Upper lobe of right lung (tissue), 1 donor: ENCODE data around the gene KRTAP3-2. TPM values are rescaled to one million over a fixed set of nuclear protein-coding genes. Genes with fewer than 3 reads are reported as not detected.

Experiments used
- ATAC-seq: fragments of 200-7000 bp; cut with Tn5 transposase; one replicate; pipeline ENCODE4 v1.9.1; 2020; ENCODE audit warnings: mild to moderate bottlenecking, moderate library complexity
- DNase-seq: peaks from one replicate; pipeline ENCODE4 v3.0.0-alpha.2; 2020
- H3K27ac ChIP-seq: fragments of 200-600 bp; one replicate; pipeline ENCODE4 v1.8.0; 2022
- H3K27me3 ChIP-seq: fragments of 200-600 bp; one replicate; pipeline ENCODE4 v1.8.0; 2022; ENCODE audit warnings: mild to moderate bottlenecking
- H3K36me3 ChIP-seq: fragments of 200-600 bp; one replicate; pipeline ENCODE4 v1.8.0; 2022
- H3K4me1 ChIP-seq: fragments of 200-600 bp; one replicate; pipeline ENCODE4 v1.8.0; 2022
- H3K4me3 ChIP-seq: fragments of 200-600 bp; one replicate; pipeline ENCODE4 v1.8.0; 2022; ENCODE audit warnings: mild to moderate bottlenecking
- H3K9me3 ChIP-seq: fragments of 200-600 bp; one replicate; pipeline ENCODE4 v1.8.0; 2022
- CTCF ChIP-seq: fragments of 200-600 bp; IDR thresholded peaks from one replicate; pipeline ENCODE4 v1.8.0; 2022; ENCODE audit warnings: antibody characterized with exemption
- intact Hi-C: fragments of 100-400 bp; cut with DNase I; formaldehyde crosslinking; loops from one replicate; pipeline ENCODE4 v1.11.0; 2022
- total RNA-seq: library from RNA; stranded (reverse); fragmentation: NEBNext Ultra II Directional; extraction: Animal tissue kit (Norgen Biotek cat#: 25700); gene quantifications from one replicate; pipeline ENCODE4 v1.2.1, GENCODE V29; 2021
- donor health status: DM: no; HTN: yes; CAD: no; lungs with severe emphysema.

KRTAP3-2 gene
- total RNA-seq, 1 donor from 2014 or later, result not detected

- H3K4me3 ChIP-seq, result no peak overlapping the region
- no peaks in the 10 kb centered on the region for H3K36me3 ChIP-seq
- intact Hi-C loops, result no loop called here
- DNase-seq (no peak), ATAC-seq (no peak)
- no peaks in the 10 kb centered on the region for H3K9me3 ChIP-seq
- H3K27me3 ChIP-seq, result no peaks in the 10 kb centered on the region
- H3K27ac ChIP-seq, result no peak overlapping the region
- no peak for TF ChIP-seq CTCF
- H3K4me1 ChIP-seq, result no peaks in the 10 kb centered on the region
Observed at GRCh38 chr17:41004397-41004796, 4.7 kb upstream of the KRTAP3-2 start.

- no peak for TF ChIP-seq CTCF
- ATAC-seq (no peak), DNase-seq (no peak)
- H3K36me3 ChIP-seq, result no peaks in the 10 kb centered on the region
- no peaks in the 10 kb centered on the region for H3K9me3 ChIP-seq
- H3K27ac ChIP-seq, result no peak overlapping the region
- H3K4me1 ChIP-seq, result no peaks in the 10 kb centered on the region
- H3K27me3 ChIP-seq, result no peaks in the 10 kb centered on the region
- H3K4me3 ChIP-seq, result no peak overlapping the region
- intact Hi-C loops, result no loop called here
Observed at GRCh38 chr17:41003926-41004325, 4.2 kb upstream of the KRTAP3-2 start.

GRCh38 chr17:41002814-41003213 lies 3.1 kb upstream of the KRTAP3-2 start:
- no peaks in the 10 kb centered on the region for H3K4me1 ChIP-seq
- intact Hi-C loops, result no loop called here

GRCh38 chr17:41001795-41002194 lies 2.1 kb upstream of the KRTAP3-2 start:
- Histone ChIP-seq H3K4me3 (no peak overlapping the region), H3K4me1 (no peaks in the 10 kb centered on the region), H3K36me3 (no peaks in the 10 kb centered on the region), H3K9me3 (no peaks in the 10 kb centered on the region), H3K27me3 (no peaks in the 10 kb centered on the region), H3K27ac (no peak overlapping the region)
- DNase-seq (no peak), ATAC-seq (no peak)
- intact Hi-C loops, result no loop called here
- TF ChIP-seq CTCF, result no peak

More at GRCh38 chr17:41002814-41003213, 3.1 kb upstream of the KRTAP3-2 start:
- H3K27ac ChIP-seq, result no peak overlapping the region
- H3K36me3 ChIP-seq, result no peaks in the 10 kb centered on the region
- no peaks in the 10 kb centered on the region for H3K9me3 ChIP-seq
- ATAC-seq (no peak), DNase-seq (no peak)
- H3K4me3 ChIP-seq, result no peak overlapping the region
- no peaks in the 10 kb centered on the region for H3K27me3 ChIP-seq
- TF ChIP-seq CTCF, result no peak

- H3K4me1 ChIP-seq, result no peaks in the 10 kb centered on the region
- no peak overlapping the region for H3K27ac ChIP-seq
- no peaks in the 10 kb centered on the region for H3K36me3 ChIP-seq
- H3K27me3 ChIP-seq, result peaks cover 13% of the 10 kb centered on the region
- DNase-seq (no peak), ATAC-seq (no peak)
- intact Hi-C loops, result no loop called here
- no peak for TF ChIP-seq CTCF
- H3K9me3 ChIP-seq, result no peaks in the 10 kb centered on the region
- no peak overlapping the region for H3K4me3 ChIP-seq
Observed at GRCh38 chr17:40997361-40997760, 2.3 kb downstream of the KRTAP3-2 start.

GRCh38 chr17:40996829-40997228 lies 2.9 kb downstream of the KRTAP3-2 start:
- intact Hi-C loops, result no loop called here
- peaks cover 16% of the 10 kb centered on the region for H3K27me3 ChIP-seq
- H3K9me3 ChIP-seq, result no peaks in the 10 kb centered on the region
- H3K36me3 ChIP-seq, result no peaks in the 10 kb centered on the region
- H3K4me3 ChIP-seq, result no peak overlapping the region
- no peak for DNase-seq
- no peak for ATAC-seq
- TF ChIP-seq CTCF, result no peak
- no peak overlapping the region for H3K27ac ChIP-seq
- no peaks in the 10 kb centered on the region for H3K4me1 ChIP-seq
